H9 (cell line): ENCODE data around the gene GPR183. TPM values are rescaled to one million over a fixed set of nuclear protein-coding genes. Genes with fewer than 3 reads are reported as not detected.

ENCODE experiments used
- DNase-seq: peaks from one replicate; pipeline ENCODE4 v3.0.0-alpha.2; 2017
- H2AFZ ChIP-seq: one replicate; pipeline ENCODE4 v1.6.1; 2013; ENCODE audit warnings: mild to moderate bottlenecking, low read length, control low read depth, moderate library complexity
- H2AK5ac ChIP-seq: 2 replicates; pipeline ENCODE4 v1.6.1; 2013; ENCODE audit warnings: low read length, control low read depth, mixed read lengths; ENCODE audit not compliant: insufficient read length
- H2BK120ac ChIP-seq: one replicate; pipeline ENCODE4 v1.6.1; 2013; ENCODE audit warnings: low read depth, mild to moderate bottlenecking, low read length, control low read depth, inconsistent platforms; ENCODE audit not compliant: poor library complexity, severe bottlenecking
- H2BK12ac ChIP-seq: 2 replicates; pipeline ENCODE4 v1.6.1; 2013; ENCODE audit warnings: low read length, control low read depth, mixed read lengths, low read depth; ENCODE audit not compliant: insufficient read length
- H2BK15ac ChIP-seq: 2 replicates; pipeline ENCODE4 v1.6.1; 2013; ENCODE audit warnings: low read depth, low read length, control low read depth
- H2BK20ac ChIP-seq: one replicate; pipeline ENCODE4 v1.6.1; 2013; ENCODE audit warnings: low read depth, mild to moderate bottlenecking, low read length, control low read depth, inconsistent platforms; ENCODE audit not compliant: poor library complexity, severe bottlenecking
- H2BK5ac ChIP-seq: 2 replicates; pipeline ENCODE4 v1.6.1; 2013; ENCODE audit warnings: low read length, control low read depth, mixed read lengths; ENCODE audit not compliant: insufficient read length
- H3K14ac ChIP-seq: 2 replicates; pipeline ENCODE4 v1.6.1; 2013; ENCODE audit warnings: low read length, control low read depth; ENCODE audit not compliant: insufficient read depth
- H3K18ac ChIP-seq: 2 replicates; pipeline ENCODE4 v1.6.1; 2013; ENCODE audit warnings: low read depth, mild to moderate bottlenecking, mixed read lengths, low read length, control low read depth; ENCODE audit not compliant: insufficient read length
- H3K23ac ChIP-seq: 2 replicates; pipeline ENCODE4 v1.6.1; 2013; ENCODE audit warnings: low read length, control low read depth, mixed read lengths, low read depth; ENCODE audit not compliant: insufficient read length
- H3K23me2 ChIP-seq: 2 replicates; pipeline ENCODE4 v1.6.1; 2013; ENCODE audit warnings: low read depth, mild to moderate bottlenecking, mixed read lengths, low read length, control low read depth; ENCODE audit not compliant: insufficient read length, poor library complexity, severe bottlenecking
- H3K27ac ChIP-seq: 2 replicates; pipeline ENCODE4 v1.5.1; 2013; ENCODE audit warnings: low read length, control low read depth, mixed read lengths, low read depth; ENCODE audit not compliant: insufficient read length
- H3K27me3 ChIP-seq: 2 replicates; pipeline ENCODE4 v1.6.1; 2013; ENCODE audit warnings: low read length, control low read depth, inconsistent platforms; ENCODE audit not compliant: insufficient read depth
- H3K4ac ChIP-seq: 2 replicates; pipeline ENCODE4 v1.6.1; 2013; ENCODE audit warnings: low read depth, mild to moderate bottlenecking, control low read depth, inconsistent platforms, low read length, moderate library complexity
- H3K4me1 ChIP-seq: 2 replicates; pipeline ENCODE4 v1.6.1; 2013; ENCODE audit warnings: low read length, control low read depth, inconsistent platforms; ENCODE audit not compliant: insufficient read depth
- H3K4me2 ChIP-seq: 2 replicates; pipeline ENCODE4 v1.6.1; 2013; ENCODE audit warnings: low read length, control low read depth, mixed read lengths; ENCODE audit not compliant: insufficient read length, insufficient read depth
- H3K56ac ChIP-seq: 2 replicates; pipeline ENCODE4 v1.6.1; 2013; ENCODE audit warnings: low read depth, mild to moderate bottlenecking, mixed read lengths, low read length, control low read depth; ENCODE audit not compliant: insufficient read length
- H3K79me1 ChIP-seq: 2 replicates; pipeline ENCODE4 v1.6.1; 2013; ENCODE audit warnings: low read depth, mild to moderate bottlenecking, moderate library complexity, low read length, control low read depth, inconsistent platforms; ENCODE audit not compliant: insufficient read depth, poor library complexity, severe bottlenecking
- H3K79me2 ChIP-seq: 2 replicates; pipeline ENCODE4 v1.6.1; 2013; ENCODE audit warnings: low read length, control low read depth, inconsistent platforms; ENCODE audit not compliant: insufficient read depth
- H3K9ac ChIP-seq: 2 replicates; pipeline ENCODE4 v1.6.1; 2013; ENCODE audit warnings: low read length, control low read depth, mixed read lengths; ENCODE audit not compliant: insufficient read length; ENCODE audit errors: extremely low read depth
- H3K9me3 ChIP-seq: one replicate; pipeline ENCODE4 v1.6.1; 2013; ENCODE audit warnings: low read depth, low read length, inconsistent platforms; ENCODE audit not compliant: control insufficient read depth
- H3T11ph ChIP-seq: one replicate; pipeline ENCODE4 v1.6.1; 2013; ENCODE audit warnings: mild to moderate bottlenecking, low read length, control low read depth, inconsistent platforms
- H4K20me1 ChIP-seq: one replicate; pipeline ENCODE4 v1.6.1; 2013; ENCODE audit not compliant: control insufficient read depth, insufficient read length, insufficient read depth
- H4K5ac ChIP-seq: 2 replicates; pipeline ENCODE4 v1.6.1; 2013; ENCODE audit warnings: low read depth, mild to moderate bottlenecking, mixed read lengths, low read length, control low read depth; ENCODE audit not compliant: insufficient read length
- H4K8ac ChIP-seq: replicated peaks from 2 replicates; pipeline ENCODE4 v1.6.1; 2013; ENCODE audit warnings: low read length, control low read depth, mixed read lengths, low read depth; ENCODE audit not compliant: insufficient read length
- H4K91ac ChIP-seq: 2 replicates; pipeline ENCODE4 v1.6.1; 2013; ENCODE audit warnings: low read depth, mild to moderate bottlenecking, moderate library complexity, mixed read lengths, low read length, control low read depth; ENCODE audit not compliant: insufficient read length
- H3K27ac Mint-ChIP-seq, 3 experiments: 2 replicates in 2 of 3; 3 replicates in 1 of 3; pipeline ENCODE4 v1.8.0; 2020 to 2021; ENCODE audit warnings: mixed read lengths in 3 of 3, mild to moderate bottlenecking in 1 of 3, moderate library complexity in 1 of 3
- H3K27me3 Mint-ChIP-seq: 2 replicates; pipeline ENCODE4 v1.8.0; 2021; ENCODE audit warnings: low read depth, mild to moderate bottlenecking, moderate library complexity, mixed read lengths
- H3K36me3 Mint-ChIP-seq, 3 experiments: 2 replicates in 2 of 3; 3 replicates in 1 of 3; pipeline ENCODE4 v1.8.0; 2020 to 2021; ENCODE audit warnings: low read depth in 3 of 3, mixed read lengths in 3 of 3; ENCODE audit not compliant: insufficient read depth in 1 of 3
- H3K4me1 Mint-ChIP-seq, 2 experiments: 2 replicates each; pipeline ENCODE4 v1.8.0; 2020; ENCODE audit warnings: mixed read lengths in 2 of 2
- H3K4me3 Mint-ChIP-seq, 2 experiments: 2 replicates in 1 of 2; 3 replicates in 1 of 2; pipeline ENCODE4 v1.8.0; 2020 to 2021; ENCODE audit warnings: mild to moderate bottlenecking in 2 of 2, mixed read lengths in 2 of 2, moderate library complexity in 1 of 2
- H3K9me3 Mint-ChIP-seq, 2 experiments: 2 replicates in 1 of 2; 3 replicates in 1 of 2; pipeline ENCODE4 v1.8.0; 2020; ENCODE audit warnings: mild to moderate bottlenecking in 2 of 2, mixed read lengths in 2 of 2, moderate library complexity in 1 of 2
- CTCF ChIP-seq: fragments of 200-600 bp; sonication (generic); conservative IDR thresholded peaks from 3 replicates; pipeline ENCODE4 v1.8.0; 2021; ENCODE audit warnings: antibody characterized with exemption, mild to moderate bottlenecking
- WGBS: extraction: QIAGEN DNeasy Blood & Tissue Kit; methylation state at CpG from one replicate; pipeline ENCODE4 v1.1.7; 2013; ENCODE audit warnings: missing lambda C conversion rate, low lambda C conversion rate, mixed read lengths; ENCODE audit not compliant: insufficient read length; ENCODE audit errors: extremely low coverage; 5-methylcytosine and 5-hydroxymethylcytosine counted together
- total RNA-seq: library from RNA; stranded (reverse); gene quantifications from 2 replicates; pipeline ENCODE4 v1.2.1, GENCODE V29; 2021

The GPR183 gene
- total RNA-seq, 1 experiment from 2014 or later = not detected

- Mint-ChIP-seq H3K27ac (peak overlapping the region; percentile 14 to 50 (median 22); a peak in 4 of 7 replicates), H3K9me3 (no peaks in the 10 kb centered on the region), H3K27me3 (no peaks in the 10 kb centered on the region; the same call in 1 of the 2 replicates), H3K4me1 (peaks cover 3 to 4% of the 10 kb centered on the region in 2 experiments; a peak in 1 of 4 replicates), H3K36me3 (peaks cover 1 to 7% (median 2%) of the 10 kb centered on the region in 3 experiments; a peak in 5 of 7 replicates), H3K4me3 (no peak overlapping the region)
- Histone ChIP-seq H4K20me1 (no peaks in the 10 kb centered on the region), H2BK5ac (no peak overlapping the region), H3K4me1 (no peaks in the 10 kb centered on the region), H2BK15ac (no peak overlapping the region), H2BK120ac (no peak overlapping the region), H3K18ac (no peak overlapping the region), H3K79me2 (no peaks in the 10 kb centered on the region), H3K4ac (no peak overlapping the region), H2AK5ac (no peak overlapping the region), H2BK20ac (no peak overlapping the region), H4K5ac (no peak overlapping the region), H3K9ac (no peak overlapping the region), H3K79me1 (no peaks in the 10 kb centered on the region), H2AFZ (no peak overlapping the region), H3K56ac (no peak overlapping the region), H2BK12ac (no peak overlapping the region), H3K4me2 (no peak overlapping the region), H3K14ac (no peak overlapping the region), H4K91ac (no peak overlapping the region), H3K23me2 (no peaks in the 10 kb centered on the region), H3T11ph (no peak overlapping the region), H3K9me3 (no peaks in the 10 kb centered on the region), H3K23ac (no peak overlapping the region), H3K27ac (no peak overlapping the region), H4K8ac (no peak overlapping the region), H3K27me3 (no peaks in the 10 kb centered on the region)
- TF ChIP-seq CTCF = no peak
- DNase-seq = no peak
- WGBS = no CpG with 5 or more reads among the region's 5 CpGs
Observed at GRCh38 chr13:99260216-99260615, 47.0 kb downstream of the GPR183 start.
